Gastroesophageal sphincter (tissue), 4 donors: ENCODE measurements around the gene PHPT1. TPM values are rescaled to one million over a fixed set of nuclear protein-coding genes. Genes with fewer than 3 reads are reported as not detected.
A peak's percentile ranks its signal among the peaks of the same experiment; 100 is the strongest.

Experiments used
- ATAC-seq: fragments of 150-250 bp; one replicate; pipeline ENCODE4 v1.9.1; 2016; ENCODE audit warnings: mild to moderate bottlenecking, moderate library complexity
- H3K27ac ChIP-seq, 4 donors: fragments of 200-600 bp; sonication (generic) in 3 of 4; 1 replicate in 3 of 4; 2 replicates in 1 of 4; pipeline ENCODE4 v1.5.1; 2016 to 2019
- H3K27me3 ChIP-seq: fragments of 200-600 bp; sonication (generic); one replicate; pipeline ENCODE4 v1.5.1; 2019
- H3K36me3 ChIP-seq, 2 donors: fragments of 200-600 bp; sonication (generic); one replicate each; pipeline ENCODE4 v1.5.1; 2019; ENCODE audit warnings: control low read depth in 1 of 2
- H3K4me1 ChIP-seq, 3 donors: fragments of 200-600 bp; sonication (generic); 1 replicate in 2 of 3; 2 replicates in 1 of 3; pipeline ENCODE4 v1.5.1; 2016 to 2019; ENCODE audit warnings: control low read depth in 2 of 3
- H3K4me3 ChIP-seq, 2 donors: fragments of 200-600 bp; sonication (generic); one replicate each; pipeline ENCODE4 v1.5.1; 2019; ENCODE audit warnings: mild to moderate bottlenecking in 1 of 2, moderate library complexity in 1 of 2
- H3K9me3 ChIP-seq, 3 donors: fragments of 200-600 bp; sonication (generic); one replicate each; pipeline ENCODE4 v1.5.1; 2017 to 2019; ENCODE audit warnings: control low read depth in 2 of 3
- EP300 ChIP-seq: sonication (generic); formaldehyde crosslinking; IDR thresholded peaks from one replicate; pipeline ENCODE4 v1.6.1; 2017; ENCODE audit warnings: antibody characterized with exemption, mild to moderate bottlenecking
- POLR2A ChIP-seq, 2 donors: fragments of 450-650 bp; IDR thresholded peaks; one replicate each; pipeline ENCODE4 v1.6.1; 2017; ENCODE audit warnings: antibody characterized with exemption in 2 of 2, mild to moderate bottlenecking in 2 of 2, moderate library complexity in 1 of 2
- POLR2AphosphoS5 ChIP-seq: sonication (generic); formaldehyde crosslinking; IDR thresholded peaks from one replicate; pipeline ENCODE4 v1.6.1; 2017; ENCODE audit warnings: antibody characterized with exemption
- WGBS, 2 donors: methylation state at CpG; one replicate each; pipeline ENCODE4 v1.1.5; 2018; ENCODE audit warnings: low coverage in 1 of 2; 5-methylcytosine and 5-hydroxymethylcytosine counted together
- total RNA-seq, 4 donors: library from RNA; depleted of rRNA; stranded (reverse); fragments of >200 nt; gene quantifications; one replicate each; pipeline ENCODE4 v1.1.0, GENCODE V29; 2016
- TF ChIP-seq, protein P1 (sequence below), 4 experiments: fragments of 200-600 bp in 2 of 4; fragments of 450-650 bp in 2 of 4; sonication (generic) in 1 of 4; IDR thresholded peaks; one replicate each; pipeline ENCODE4 v1.5.1; 2017 to 2019; ENCODE audit warnings: antibody characterized with exemption in 4 of 4, mild to moderate bottlenecking in 2 of 4, moderate library complexity in 2 of 4

The PHPT1 gene
- total RNA-seq, 4 donors from 2014 or later = 33.7 to 63.5 (median 43.7) TPM

- TF ChIP-seq EP300 (no peak), POLR2A (IDR thresholded peaks at IDR 0.05) (no peak), POLR2AphosphoS5 (no peak)
- TF ChIP-seq, protein P1, sequence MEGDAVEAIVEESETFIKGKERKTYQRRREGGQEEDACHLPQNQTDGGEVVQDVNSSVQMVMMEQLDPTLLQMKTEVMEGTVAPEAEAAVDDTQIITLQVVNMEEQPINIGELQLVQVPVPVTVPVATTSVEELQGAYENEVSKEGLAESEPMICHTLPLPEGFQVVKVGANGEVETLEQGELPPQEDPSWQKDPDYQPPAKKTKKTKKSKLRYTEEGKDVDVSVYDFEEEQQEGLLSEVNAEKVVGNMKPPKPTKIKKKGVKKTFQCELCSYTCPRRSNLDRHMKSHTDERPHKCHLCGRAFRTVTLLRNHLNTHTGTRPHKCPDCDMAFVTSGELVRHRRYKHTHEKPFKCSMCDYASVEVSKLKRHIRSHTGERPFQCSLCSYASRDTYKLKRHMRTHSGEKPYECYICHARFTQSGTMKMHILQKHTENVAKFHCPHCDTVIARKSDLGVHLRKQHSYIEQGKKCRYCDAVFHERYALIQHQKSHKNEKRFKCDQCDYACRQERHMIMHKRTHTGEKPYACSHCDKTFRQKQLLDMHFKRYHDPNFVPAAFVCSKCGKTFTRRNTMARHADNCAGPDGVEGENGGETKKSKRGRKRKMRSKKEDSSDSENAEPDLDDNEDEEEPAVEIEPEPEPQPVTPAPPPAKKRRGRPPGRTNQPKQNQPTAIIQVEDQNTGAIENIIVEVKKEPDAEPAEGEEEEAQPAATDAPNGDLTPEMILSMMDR (IDR thresholded peaks at IDR 0.05) = no peak
- no peak for ATAC-seq
- H3K9me3 ChIP-seq = no peaks in the 10 kb centered on the region
- peaks cover 0 to 32% of the 10 kb centered on the region in 2 donors for H3K36me3 ChIP-seq
- H3K27me3 ChIP-seq = peaks cover 10% of the 10 kb centered on the region
- H3K4me1 ChIP-seq = peaks cover 0 to 50% (median 25%) of the 10 kb centered on the region in 3 donors
- WGBS, 2 donors = 20% methylated on average over 1 of the region's 25 CpGs; no CpG with 5 or more reads in 1 of the 2 donors
- peak overlapping the region; percentile 97 to 99 for H3K4me3 ChIP-seq
- H3K27ac ChIP-seq = peak overlapping the region in 3 of 4 donors; percentile 85 to 94 (median 88)
These were observed 42.5 kb upstream of the PHPT1 start for GRCh38 chr9:136806631-136807201.

DNA sequence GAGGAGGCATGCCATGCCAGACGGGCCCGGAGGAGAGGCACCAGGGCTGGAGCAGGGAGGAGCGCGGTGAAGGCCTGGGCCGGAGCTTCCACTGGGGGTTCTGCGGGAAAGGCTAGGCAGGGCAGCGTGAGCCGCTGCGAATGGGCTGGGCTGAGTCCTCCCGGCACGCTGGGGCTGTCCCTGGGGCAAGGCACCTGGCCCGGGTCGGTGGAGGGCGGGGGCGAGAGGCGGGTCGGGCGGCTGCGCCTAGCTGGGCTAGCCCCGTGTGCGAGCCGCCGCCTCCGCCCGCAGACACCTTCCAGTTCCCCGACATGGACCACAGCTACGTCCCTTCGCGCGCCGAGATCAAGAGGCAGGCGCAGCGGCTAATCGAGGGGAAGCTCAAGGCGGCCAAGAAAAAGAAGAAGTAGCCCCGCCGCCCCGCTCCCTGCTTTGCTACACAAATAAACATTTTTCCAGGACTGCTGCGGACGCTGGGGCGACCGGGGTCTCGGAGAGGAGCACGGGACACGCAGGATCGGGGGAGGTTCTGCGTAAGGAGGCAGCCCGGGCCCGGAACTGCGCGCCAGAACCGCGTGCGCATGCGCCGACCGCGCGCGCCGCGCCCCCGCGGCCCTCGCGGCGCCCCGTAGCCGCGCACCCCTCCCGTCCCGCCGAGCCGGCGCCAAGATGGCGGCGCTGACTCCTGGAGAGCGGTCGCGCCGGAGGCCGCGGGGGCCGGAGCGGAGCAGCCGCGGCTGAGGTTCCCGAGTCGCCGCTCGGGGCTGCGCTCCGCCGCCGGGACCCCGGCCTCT is 41.7 kb upstream of the PHPT1 start, which contains the start of gene RABL6:
Gene RABL6 (plus strand): TSS at position 668 of the 794 bp plus-strand sequence. CDS start 249 bp downstream, outside the sequence.
- no peaks in the 10 kb centered on the region for H3K9me3 ChIP-seq
- H3K4me1 ChIP-seq = peaks cover 0 to 57% (median 25%) of the 10 kb centered on the region in 3 donors
- WGBS, 2 donors = 0% methylated on average over 2 of the region's 96 CpGs; no CpG with 5 or more reads in 1 of the 2 donors
- peaks cover 2% of the 10 kb centered on the region for H3K27me3 ChIP-seq
- ATAC-seq = peak; percentile 94
- H3K36me3 ChIP-seq = peaks cover 0 to 32% of the 10 kb centered on the region in 2 donors
- TF ChIP-seq, protein P1 (IDR thresholded peaks at IDR 0.05) = peak in 2 of 4 experiments; percentile 21 to 33
- TF ChIP-seq EP300 (no peak), POLR2AphosphoS5 (peak; percentile 41), POLR2A (IDR thresholded peaks at IDR 0.05) (peak; percentile 58 to 82)
- peak within 1 kb of the TSS; percentile 47 to 94 (median 86) for H3K27ac ChIP-seq
- peak within 1 kb of the TSS; percentile 97 to 99 for H3K4me3 ChIP-seq

- Histone ChIP-seq H3K36me3 (peaks cover 0 to 40% of the 10 kb centered on the region in 2 donors), H3K27ac (peak overlapping the region; percentile 47 to 94 (median 86)), H3K4me1 (peaks cover 0 to 57% (median 25%) of the 10 kb centered on the region in 3 donors), H3K27me3 (no peaks in the 10 kb centered on the region), H3K4me3 (peak overlapping the region; percentile 97 to 99), H3K9me3 (no peaks in the 10 kb centered on the region)
- TF ChIP-seq POLR2A (IDR thresholded peaks at IDR 0.05) = no peak
- TF ChIP-seq, protein P1 (IDR thresholded peaks at IDR 0.05) = peak in 1 of 4 experiments; percentile 4
- ATAC-seq = peak; percentile 32
- WGBS, 2 donors = 0% methylated on average over 1 of the region's 93 CpGs; no CpG with 5 or more reads in 1 of the 2 donors
These were observed 41.0 kb upstream of the PHPT1 start for GRCh38 chr9:136808075-136808805.

- 7 to 20% methylated on average over 7 to 14 of the region's 14 CpGs for WGBS, 2 donors
- no peaks in the 10 kb centered on the region for H3K9me3 ChIP-seq
These were observed 40.4 kb upstream of the PHPT1 start for GRCh38 chr9:136808806-136809158.

More at GRCh38 chr9:136808806-136809158, 40.4 kb upstream of the PHPT1 start:
- ATAC-seq = no peak
- no peaks in the 10 kb centered on the region for H3K27me3 ChIP-seq
- H3K4me1 ChIP-seq = peaks cover 0 to 57% (median 25%) of the 10 kb centered on the region in 3 donors
- H3K36me3 ChIP-seq = peaks cover 0 to 44% of the 10 kb centered on the region in 2 donors
- TF ChIP-seq POLR2AphosphoS5 (no peak), EP300 (no peak), POLR2A (IDR thresholded peaks at IDR 0.05) (no peak)
- TF ChIP-seq, protein P1 (IDR thresholded peaks at IDR 0.05) = no peak
- peak overlapping the region in 3 of 4 donors; percentile 85 to 94 (median 88) for H3K27ac ChIP-seq
- peak overlapping the region; percentile 97 to 99 for H3K4me3 ChIP-seq
